SK-N-SH (cell line): ENCODE results near the gene AREL1.

ENCODE experiments used
- EP300 ChIP-seq, 2 experiments: IDR thresholded peaks; 2 replicates each; pipeline versions ENCODE4 v1.4.0 to v1.6.1; 2012; ENCODE audit warnings: borderline replicate concordance in 1 of 2, low read depth in 1 of 2, low read length in 1 of 2
- FOXJ3 ChIP-seq: sonication (generic); formaldehyde crosslinking; IDR thresholded peaks from 2 replicates; pipeline ENCODE4 v1.5.1; 2020; ENCODE audit warnings: mild to moderate bottlenecking, missing genetic modification reagents
- NFIC ChIP-seq: IDR thresholded peaks from 2 replicates; pipeline ENCODE4 v1.4.0; 2012; ENCODE audit warnings: borderline replicate concordance
- NRF1 ChIP-seq: IDR thresholded peaks from 2 replicates; pipeline ENCODE4 v1.6.1; 2012; ENCODE audit warnings: low read depth, mild to moderate bottlenecking, low read length
- RAD21 ChIP-seq: IDR thresholded peaks from 2 replicates; pipeline ENCODE4 v1.6.1; 2012; ENCODE audit warnings: mild to moderate bottlenecking, low read length
- RCOR1 ChIP-seq: fragments of 150-350 bp; IDR thresholded peaks from 2 replicates; pipeline ENCODE4 v1.6.1; 2017; ENCODE audit warnings: antibody characterized with exemption, low read length
- SIN3A ChIP-seq: IDR thresholded peaks from 2 replicates; pipeline ENCODE4 v1.6.1; 2012; ENCODE audit warnings: low read depth, mild to moderate bottlenecking, low read length, moderate library complexity, borderline replicate concordance
- SMC3 ChIP-seq: IDR thresholded peaks from 2 replicates; pipeline ENCODE4 v1.6.1; 2012; ENCODE audit warnings: low read depth, low read length, improper control_type of control experiment
- TAF1 ChIP-seq: IDR thresholded peaks from 2 replicates; pipeline ENCODE4 v1.6.1; 2012; ENCODE audit warnings: low read depth, mild to moderate bottlenecking, low read length, moderate library complexity, borderline replicate concordance
- TF ChIP-seq, protein P1 (sequence below): fragments of 200-600 bp; sonication (generic); IDR thresholded peaks from 2 replicates; pipeline ENCODE4 v1.6.1; 2017; ENCODE audit warnings: antibody characterized with exemption, mild to moderate bottlenecking, moderate library complexity
- TF ChIP-seq, protein P2 (sequence below): IDR thresholded peaks from 2 replicates; pipeline ENCODE4 v1.6.1; 2012; ENCODE audit warnings: mild to moderate bottlenecking, low read depth, low read length, moderate library complexity
- TF ChIP-seq, protein P3 (sequence below): IDR thresholded peaks from 2 replicates; pipeline ENCODE4 v1.4.0; 2012; ENCODE audit warnings: low read depth
- TF ChIP-seq, protein P4 (sequence below): IDR thresholded peaks from 2 replicates; pipeline ENCODE4 v1.4.0; 2012; ENCODE audit warnings: low read depth, borderline replicate concordance

DNA sequence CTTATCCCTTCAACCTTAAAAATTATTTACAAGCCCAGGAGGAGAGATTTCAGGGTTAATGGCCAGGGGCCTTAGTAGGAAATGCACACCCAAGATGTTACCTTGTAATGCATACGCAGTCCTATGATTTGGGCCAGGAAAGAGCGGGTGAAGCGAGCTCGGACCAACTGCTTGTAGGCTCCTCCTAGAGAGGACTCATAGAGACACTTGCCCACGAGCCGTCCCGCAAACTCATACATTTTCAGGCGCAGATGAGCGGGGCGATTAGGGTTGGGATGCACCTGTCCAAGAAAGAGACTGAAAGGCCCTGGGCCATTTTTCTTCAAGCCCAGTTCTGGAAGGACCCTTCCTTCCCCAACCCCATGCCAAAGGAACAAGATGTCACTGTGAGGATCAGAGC is 43.0 kb downstream of the AREL1 start:
- TF ChIP-seq NFIC (no peak), SIN3A (no peak), EP300 (IDR thresholded peaks at IDR 0.05; ENCODE audit: borderline replicate concordance in 1 of 2, low read depth in 1 of 2, low read length in 1 of 2) (no peak), RCOR1 (no peak), FOXJ3 (CRISPR knock-in tag) (no peak), TAF1 (no peak), RAD21 (no peak), SMC3 (no peak), NRF1 (no peak)
- TF ChIP-seq, protein P1, sequence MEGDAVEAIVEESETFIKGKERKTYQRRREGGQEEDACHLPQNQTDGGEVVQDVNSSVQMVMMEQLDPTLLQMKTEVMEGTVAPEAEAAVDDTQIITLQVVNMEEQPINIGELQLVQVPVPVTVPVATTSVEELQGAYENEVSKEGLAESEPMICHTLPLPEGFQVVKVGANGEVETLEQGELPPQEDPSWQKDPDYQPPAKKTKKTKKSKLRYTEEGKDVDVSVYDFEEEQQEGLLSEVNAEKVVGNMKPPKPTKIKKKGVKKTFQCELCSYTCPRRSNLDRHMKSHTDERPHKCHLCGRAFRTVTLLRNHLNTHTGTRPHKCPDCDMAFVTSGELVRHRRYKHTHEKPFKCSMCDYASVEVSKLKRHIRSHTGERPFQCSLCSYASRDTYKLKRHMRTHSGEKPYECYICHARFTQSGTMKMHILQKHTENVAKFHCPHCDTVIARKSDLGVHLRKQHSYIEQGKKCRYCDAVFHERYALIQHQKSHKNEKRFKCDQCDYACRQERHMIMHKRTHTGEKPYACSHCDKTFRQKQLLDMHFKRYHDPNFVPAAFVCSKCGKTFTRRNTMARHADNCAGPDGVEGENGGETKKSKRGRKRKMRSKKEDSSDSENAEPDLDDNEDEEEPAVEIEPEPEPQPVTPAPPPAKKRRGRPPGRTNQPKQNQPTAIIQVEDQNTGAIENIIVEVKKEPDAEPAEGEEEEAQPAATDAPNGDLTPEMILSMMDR: no peak
- TF ChIP-seq, protein P2, sequence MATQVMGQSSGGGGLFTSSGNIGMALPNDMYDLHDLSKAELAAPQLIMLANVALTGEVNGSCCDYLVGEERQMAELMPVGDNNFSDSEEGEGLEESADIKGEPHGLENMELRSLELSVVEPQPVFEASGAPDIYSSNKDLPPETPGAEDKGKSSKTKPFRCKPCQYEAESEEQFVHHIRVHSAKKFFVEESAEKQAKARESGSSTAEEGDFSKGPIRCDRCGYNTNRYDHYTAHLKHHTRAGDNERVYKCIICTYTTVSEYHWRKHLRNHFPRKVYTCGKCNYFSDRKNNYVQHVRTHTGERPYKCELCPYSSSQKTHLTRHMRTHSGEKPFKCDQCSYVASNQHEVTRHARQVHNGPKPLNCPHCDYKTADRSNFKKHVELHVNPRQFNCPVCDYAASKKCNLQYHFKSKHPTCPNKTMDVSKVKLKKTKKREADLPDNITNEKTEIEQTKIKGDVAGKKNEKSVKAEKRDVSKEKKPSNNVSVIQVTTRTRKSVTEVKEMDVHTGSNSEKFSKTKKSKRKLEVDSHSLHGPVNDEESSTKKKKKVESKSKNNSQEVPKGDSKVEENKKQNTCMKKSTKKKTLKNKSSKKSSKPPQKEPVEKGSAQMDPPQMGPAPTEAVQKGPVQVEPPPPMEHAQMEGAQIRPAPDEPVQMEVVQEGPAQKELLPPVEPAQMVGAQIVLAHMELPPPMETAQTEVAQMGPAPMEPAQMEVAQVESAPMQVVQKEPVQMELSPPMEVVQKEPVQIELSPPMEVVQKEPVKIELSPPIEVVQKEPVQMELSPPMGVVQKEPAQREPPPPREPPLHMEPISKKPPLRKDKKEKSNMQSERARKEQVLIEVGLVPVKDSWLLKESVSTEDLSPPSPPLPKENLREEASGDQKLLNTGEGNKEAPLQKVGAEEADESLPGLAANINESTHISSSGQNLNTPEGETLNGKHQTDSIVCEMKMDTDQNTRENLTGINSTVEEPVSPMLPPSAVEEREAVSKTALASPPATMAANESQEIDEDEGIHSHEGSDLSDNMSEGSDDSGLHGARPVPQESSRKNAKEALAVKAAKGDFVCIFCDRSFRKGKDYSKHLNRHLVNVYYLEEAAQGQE: no peak
- TF ChIP-seq, protein P3, sequence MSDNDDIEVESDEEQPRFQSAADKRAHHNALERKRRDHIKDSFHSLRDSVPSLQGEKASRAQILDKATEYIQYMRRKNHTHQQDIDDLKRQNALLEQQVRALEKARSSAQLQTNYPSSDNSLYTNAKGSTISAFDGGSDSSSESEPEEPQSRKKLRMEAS: no peak
- TF ChIP-seq, protein P4, sequence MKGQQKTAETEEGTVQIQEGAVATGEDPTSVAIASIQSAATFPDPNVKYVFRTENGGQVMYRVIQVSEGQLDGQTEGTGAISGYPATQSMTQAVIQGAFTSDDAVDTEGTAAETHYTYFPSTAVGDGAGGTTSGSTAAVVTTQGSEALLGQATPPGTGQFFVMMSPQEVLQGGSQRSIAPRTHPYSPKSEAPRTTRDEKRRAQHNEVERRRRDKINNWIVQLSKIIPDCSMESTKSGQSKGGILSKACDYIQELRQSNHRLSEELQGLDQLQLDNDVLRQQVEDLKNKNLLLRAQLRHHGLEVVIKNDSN: no peak
